Measurements from ENCODE around the gene FLNC. TPM values are rescaled to one million over a fixed set of nuclear protein-coding genes. Genes with fewer than 3 reads are reported as not detected.

FLNC gene
- total and polyA plus RNA-seq, 11 donors: 399 to 3,687 (median 1,170) TPM

GRCh38 chr7:128794436-128794835, 35.8 kb upstream of the FLNC start:
- TF ChIP-seq POLR2A (IDR thresholded peaks at IDR 0.05) (no peak), CTCF (IDR thresholded peaks at IDR 0.05) (no peak)
- Histone ChIP-seq H3K4me3 (no peak overlapping the region), H3K27me3 (no peaks in the 10 kb centered on the region), H3K27ac (no peak overlapping the region), H3K36me3 (no peaks in the 10 kb centered on the region), H3K4me1 (peaks cover 0 to 30% (median 19%) of the 10 kb centered on the region in 12 donors), H3K9me3 (no peaks in the 10 kb centered on the region)
- 87 to 95% (median 94%) methylated on average over 8 of the region's 8 CpGs for WGBS, 4 donors
- intact Hi-C loops (cut with DNase I): loop anchor here in 7 of 10 donors (5.0 to 10.0 kb wide), 8 partner anchors 33 to 88 kb away; partner anchors contain the start of genes ATP6V1F (in 2 of the 7), CALU (in 2 of the 7) and FLNC (in 1 of the 7)
- DNase-seq (no peak), ATAC-seq (no peak)

- WGBS, 4 donors: 88 to 90% (median 90%) methylated on average over 4 of the region's 4 CpGs
- DNase-seq (no peak), ATAC-seq (no peak)
- Histone ChIP-seq H3K36me3 (no peaks in the 10 kb centered on the region), H3K4me3 (no peak overlapping the region), H3K9me3 (no peaks in the 10 kb centered on the region), H3K27me3 (no peaks in the 10 kb centered on the region), H3K4me1 (peaks cover 0 to 28% (median 18%) of the 10 kb centered on the region in 12 donors), H3K27ac (no peak overlapping the region)
- TF ChIP-seq POLR2A (IDR thresholded peaks at IDR 0.05) (no peak), CTCF (IDR thresholded peaks at IDR 0.05) (no peak)
- intact Hi-C loops (cut with DNase I): loop anchor here in 2 of 10 donors (10.0 kb wide), 2 partner anchors 70 to 80 kb away; partner anchors contain the start of gene ATP6V1F (in 1 of the 2)
Observed at GRCh38 chr7:128795129-128795528, 35.1 kb upstream of the FLNC start.

GRCh38 chr7:128796327-128796726, 33.9 kb upstream of the FLNC start:
- TF ChIP-seq POLR2A (IDR thresholded peaks at IDR 0.05) (no peak), CTCF (IDR thresholded peaks at IDR 0.05) (no peak)
- DNase-seq (no peak), ATAC-seq (no peak)
- Histone ChIP-seq H3K36me3 (no peaks in the 10 kb centered on the region), H3K4me3 (no peak overlapping the region), H3K27ac (no peak overlapping the region), H3K27me3 (no peaks in the 10 kb centered on the region), H3K4me1 (peaks cover 0 to 20% (median 15%) of the 10 kb centered on the region in 12 donors), H3K9me3 (no peaks in the 10 kb centered on the region)
- intact Hi-C loops (cut with DNase I): loop anchor here in 2 of 10 donors (10.0 kb wide), 2 partner anchors 68 to 78 kb away; partner anchors contain the start of gene ATP6V1F (in 1 of the 2)
- 55 to 65% (median 58%) methylated on average over 5 of the region's 5 CpGs for WGBS, 4 donors

- DNase-seq: no peak
- Histone ChIP-seq H3K27ac (no peak overlapping the region), H3K36me3 (no peaks in the 10 kb centered on the region), H3K27me3 (no peaks in the 10 kb centered on the region), H3K9me3 (no peaks in the 10 kb centered on the region), H3K4me3 (no peak overlapping the region), H3K4me1 (no peaks in the 10 kb centered on the region)
- TF ChIP-seq POLR2A (IDR thresholded peaks at IDR 0.05) (no peak), CTCF (IDR thresholded peaks at IDR 0.05) (no peak)
- 88 to 95% (median 89%) methylated on average over 2 of the region's 2 CpGs for WGBS, 4 donors
- no peak for ATAC-seq
- intact Hi-C loops (cut with DNase I): loop anchor here in 2 of 10 donors (10.0 kb wide), 2 partner anchors 65 to 75 kb away; partner anchors contain the start of gene ATP6V1F (in 1 of the 2)
Observed at GRCh38 chr7:128799451-128799850, 30.8 kb upstream of the FLNC start.

Measured in heart left ventricle (tissue), 16 donors.